Measurements from ENCODE around the gene CTNNAL1.
"Not testable (repeated sequence)": the region's sequence is repeated elsewhere in the genome, so short reads cannot be mapped to it uniquely, and the experiment has no call there.

The CTNNAL1 gene

DNA sequence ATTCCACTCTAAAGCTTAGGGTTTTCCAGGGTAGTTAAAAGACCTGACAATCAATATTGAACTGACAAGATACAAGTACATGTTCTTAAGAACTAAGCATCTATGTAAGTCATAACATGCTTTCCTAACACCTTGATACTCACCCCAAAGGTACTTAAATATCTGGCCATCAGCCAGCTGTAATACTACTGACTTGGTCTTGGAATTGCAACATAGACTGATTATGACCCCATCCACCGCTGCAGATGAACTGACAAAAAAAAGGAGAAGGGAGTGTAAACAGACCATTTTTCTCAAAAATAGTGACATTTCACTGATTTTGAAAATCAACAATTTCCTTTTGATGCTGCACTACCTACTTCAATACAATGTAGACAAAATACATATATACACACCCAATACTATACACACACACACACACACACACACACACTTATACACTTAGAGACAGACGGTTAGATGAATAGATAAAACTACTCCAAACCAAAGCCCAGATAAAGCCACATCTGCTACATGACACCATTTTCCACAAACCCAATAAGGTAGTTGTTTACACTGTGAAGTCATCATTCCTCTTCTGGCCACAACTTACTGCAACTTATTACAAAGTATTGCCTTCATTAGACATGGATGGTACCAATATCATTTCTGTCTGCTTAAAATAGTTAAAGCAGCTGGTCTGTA, 109.7 kb downstream of the CTNNAL1 start:
- Histone ChIP-seq H2BK120ac (ENCODE audit: low read depth, low read length) (no peak overlapping the region), H3K79me1 (ENCODE audit: low read depth, low read length) (peaks cover 2% of the 10 kb centered on the region), H3K4me1 (ENCODE audit: control insufficient read depth in 2 of 2, insufficient read depth in 1 of 2, low read depth in 1 of 2, low read length in 2 of 2) (no peaks in the 10 kb centered on the region), H3K23ac (ENCODE audit: low read depth, low read length, poor library complexity) (no peak overlapping the region), H2BK15ac (ENCODE audit: low read length) (no peak overlapping the region), H4K8ac (ENCODE audit: low read depth, low read length) (no peak overlapping the region), H3K27me3 (ENCODE audit: control insufficient read depth in 3 of 3, insufficient read depth in 3 of 3, low read depth in 1 of 3, low read length in 3 of 3) (no peaks in the 10 kb centered on the region), H3K9ac (ENCODE audit: low read depth, low read length, poor library complexity) (no peak overlapping the region), H3K27ac (replicated peaks; ENCODE audit: low read length) (no peak overlapping the region), H3K9me3 (replicated peaks in 1 of 2; ENCODE audit: control insufficient read depth in 2 of 2, insufficient read depth in 1 of 2, low read depth in 1 of 2, low read length in 2 of 2) (no peaks in the 10 kb centered on the region), H3K18ac (ENCODE audit: low read length) (no peak overlapping the region), H3K4me3 (ENCODE audit: low read length in 2 of 2) (no peak overlapping the region), H3K4ac (ENCODE audit: low read length) (no peak overlapping the region), H3K4me2 (ENCODE audit: insufficient read depth, low read length, poor library complexity, severe bottlenecking) (no peak overlapping the region), H2BK12ac (ENCODE audit: low read length) (no peak overlapping the region), H4K91ac (ENCODE audit: low read depth, low read length, poor library complexity) (no peak overlapping the region), H2BK5ac (ENCODE audit: low read length) (no peak overlapping the region), H3K14ac (ENCODE audit: low read length) (no peak overlapping the region), H2AK5ac (ENCODE audit: low read depth, low read length) (no peak overlapping the region), H3K36me3 (replicated peaks in 1 of 2; ENCODE audit: control insufficient read depth in 2 of 2, insufficient read depth in 2 of 2, low read length in 2 of 2) (peaks cover 27 to 95% of the 10 kb centered on the region in 2 donors), H2AFZ (ENCODE audit: low read length) (no peak overlapping the region)
- no CpG with 5 or more reads among the region's 2 CpGs for WGBS, 2 donors (ENCODE audit: extremely low coverage in 2 of 2, insufficient read length in 2 of 2, insufficient replicate concordance in 1 of 2)
- DNase-seq (ENCODE audit: low spot score) = no peak

DNA sequence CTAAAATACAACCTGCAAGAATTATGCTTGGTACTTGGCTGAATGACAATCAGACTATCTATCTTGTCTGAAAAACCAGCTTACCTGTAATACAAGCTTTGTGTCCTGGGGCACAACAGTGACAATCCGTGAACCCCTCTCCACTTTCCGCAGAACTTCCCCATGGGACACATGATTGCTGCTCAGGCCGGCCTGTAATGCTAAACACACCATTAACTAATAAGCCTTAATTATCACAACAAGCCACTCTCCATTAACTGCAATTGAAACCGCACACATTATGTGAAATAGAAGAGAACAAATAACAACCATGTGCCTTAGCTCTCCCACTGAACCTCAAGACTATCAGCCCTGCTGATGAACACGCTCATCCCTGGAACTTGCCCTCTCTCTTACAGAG, 113.1 kb downstream of the CTNNAL1 start:
- Histone ChIP-seq H2BK5ac (ENCODE audit: low read length) (no peak overlapping the region), H4K91ac (ENCODE audit: low read depth, low read length, poor library complexity) (no peak overlapping the region), H4K8ac (ENCODE audit: low read depth, low read length) (no peak overlapping the region), H3K4me2 (ENCODE audit: insufficient read depth, low read length, poor library complexity, severe bottlenecking) (no peak overlapping the region), H2BK15ac (ENCODE audit: low read length) (no peak overlapping the region), H3K4me3 (ENCODE audit: low read length in 2 of 2) (no peak overlapping the region), H3K23ac (ENCODE audit: low read depth, low read length, poor library complexity) (no peak overlapping the region), H2AK5ac (ENCODE audit: low read depth, low read length) (no peak overlapping the region), H3K4ac (ENCODE audit: low read length) (no peak overlapping the region), H3K14ac (ENCODE audit: low read length) (no peak overlapping the region), H2BK12ac (ENCODE audit: low read length) (no peak overlapping the region), H3K4me1 (ENCODE audit: control insufficient read depth in 2 of 2, insufficient read depth in 1 of 2, low read depth in 1 of 2, low read length in 2 of 2) (no peaks in the 10 kb centered on the region), H2AFZ (ENCODE audit: low read length) (no peak overlapping the region), H3K36me3 (replicated peaks in 1 of 2; ENCODE audit: control insufficient read depth in 2 of 2, insufficient read depth in 2 of 2, low read length in 2 of 2) (peaks cover 24 to 95% of the 10 kb centered on the region in 2 donors), H3K27ac (replicated peaks; ENCODE audit: low read length) (no peak overlapping the region), H3K27me3 (ENCODE audit: control insufficient read depth in 3 of 3, insufficient read depth in 3 of 3, low read depth in 1 of 3, low read length in 3 of 3) (no peaks in the 10 kb centered on the region), H2BK120ac (ENCODE audit: low read depth, low read length) (no peak overlapping the region), H3K9me3 (replicated peaks in 1 of 2; ENCODE audit: control insufficient read depth in 2 of 2, insufficient read depth in 1 of 2, low read depth in 1 of 2, low read length in 2 of 2) (no peaks in the 10 kb centered on the region), H3K79me1 (ENCODE audit: low read depth, low read length) (no peaks in the 10 kb centered on the region), H3K9ac (ENCODE audit: low read depth, low read length, poor library complexity) (no peak overlapping the region), H3K18ac (ENCODE audit: low read length) (no peak overlapping the region)
- no CpG with 5 or more reads among the region's 5 CpGs for WGBS, 2 donors (ENCODE audit: extremely low coverage in 2 of 2, insufficient read length in 2 of 2, insufficient replicate concordance in 1 of 2)
- DNase-seq (ENCODE audit: low spot score) = no peak

DNA sequence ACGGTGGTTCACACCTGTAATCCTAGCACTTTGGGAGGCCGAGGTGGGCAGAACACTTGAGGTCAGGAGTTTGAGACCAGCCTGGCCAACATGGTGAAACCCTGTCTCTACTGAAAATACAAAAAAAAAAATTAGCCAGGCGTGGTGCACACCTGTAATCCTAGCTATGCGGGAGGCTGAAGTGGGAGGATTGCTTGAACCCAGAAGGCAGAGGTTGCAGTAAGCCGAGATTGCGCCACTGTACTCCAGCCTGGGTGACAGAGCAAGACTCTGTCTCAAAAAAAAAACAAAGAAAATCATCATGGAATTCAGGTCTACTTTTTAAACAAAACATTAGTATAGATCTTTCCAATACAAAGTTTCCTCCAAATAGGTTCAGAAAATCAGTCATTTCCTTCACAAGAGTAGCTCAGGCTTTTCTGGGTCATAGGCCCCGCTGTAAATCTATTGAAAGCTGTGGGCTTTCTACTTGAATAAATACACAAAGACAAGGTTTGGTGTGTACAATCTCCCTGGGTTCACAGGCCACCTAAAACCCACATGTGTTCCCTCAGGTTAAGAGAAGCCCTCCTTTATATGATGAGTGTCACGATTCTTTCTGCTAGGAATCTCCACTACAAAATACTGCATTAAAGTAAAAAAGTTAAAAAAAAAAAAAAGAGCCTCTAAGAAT, 114.1 kb downstream of the CTNNAL1 start:
- no CpG with 5 or more reads among the region's 8 CpGs for WGBS, 2 donors (ENCODE audit: extremely low coverage in 2 of 2, insufficient read length in 2 of 2, insufficient replicate concordance in 1 of 2)
- not testable (repeated sequence) for H3K23ac ChIP-seq (ENCODE audit: low read depth, low read length, poor library complexity); H2AK5ac ChIP-seq (ENCODE audit: low read depth, low read length); H4K8ac ChIP-seq (ENCODE audit: low read depth, low read length); H2BK120ac ChIP-seq (ENCODE audit: low read depth, low read length); H3K27me3 ChIP-seq (ENCODE audit: control insufficient read depth in 3 of 3, insufficient read depth in 3 of 3, low read depth in 1 of 3, low read length in 3 of 3); H3K4me1 ChIP-seq (ENCODE audit: control insufficient read depth in 2 of 2, insufficient read depth in 1 of 2, low read depth in 1 of 2, low read length in 2 of 2); H3K4me3 ChIP-seq (ENCODE audit: low read length in 2 of 2); H2BK12ac ChIP-seq (ENCODE audit: low read length); H3K9ac ChIP-seq (ENCODE audit: low read depth, low read length, poor library complexity); H2AFZ ChIP-seq (ENCODE audit: low read length); H3K27ac ChIP-seq (replicated peaks; ENCODE audit: low read length); H3K14ac ChIP-seq (ENCODE audit: low read length); H3K18ac ChIP-seq (ENCODE audit: low read length); H2BK15ac ChIP-seq (ENCODE audit: low read length); H2BK5ac ChIP-seq (ENCODE audit: low read length); H4K91ac ChIP-seq (ENCODE audit: low read depth, low read length, poor library complexity); H3K4ac ChIP-seq (ENCODE audit: low read length); H3K4me2 ChIP-seq (ENCODE audit: insufficient read depth, low read length, poor library complexity, severe bottlenecking); DNase-seq (ENCODE audit: low spot score); H3K9me3 ChIP-seq (replicated peaks in 1 of 2; ENCODE audit: control insufficient read depth in 2 of 2, insufficient read depth in 1 of 2, low read depth in 1 of 2, low read length in 2 of 2); H3K79me1 ChIP-seq (ENCODE audit: low read depth, low read length)
- peaks cover 26 to 95% of the 10 kb centered on the region in 2 donors for H3K36me3 ChIP-seq (replicated peaks in 1 of 2; ENCODE audit: control insufficient read depth in 2 of 2, insufficient read depth in 2 of 2, low read length in 2 of 2)

DNA sequence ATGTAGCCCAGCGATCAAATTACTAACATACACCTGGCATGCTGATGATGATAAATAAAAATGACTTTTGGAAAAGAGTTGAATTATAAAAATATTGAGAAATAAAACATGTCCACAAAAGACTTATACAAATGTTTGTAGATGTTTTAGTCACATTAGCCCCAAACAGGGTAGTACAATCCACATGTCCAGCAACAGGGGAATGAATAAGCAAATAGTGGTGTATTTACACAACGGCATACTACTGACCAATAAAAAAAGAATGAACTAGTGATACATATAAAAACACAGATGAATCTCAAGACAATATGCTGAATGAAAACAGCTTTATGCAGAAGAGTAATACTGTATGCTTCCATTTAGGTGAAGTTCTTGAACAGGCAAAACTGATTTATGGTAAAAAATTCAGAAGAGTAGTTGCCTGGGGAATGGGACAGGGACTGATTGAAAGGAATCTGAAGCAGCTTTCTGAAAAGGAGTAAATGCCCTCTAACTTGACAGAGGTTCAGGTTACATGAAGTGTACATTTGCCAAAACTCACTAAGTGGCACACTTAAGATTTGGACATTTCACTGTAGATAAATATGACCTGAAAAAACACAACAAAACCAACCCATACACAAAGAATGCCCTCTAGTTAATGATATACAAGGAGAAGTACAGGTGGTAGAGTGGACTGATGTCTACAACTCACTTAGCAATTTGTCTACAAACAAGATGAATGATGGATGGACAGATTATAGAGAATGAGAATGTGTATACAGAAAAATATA, 115.8 kb downstream of the CTNNAL1 start:
- Histone ChIP-seq H2BK120ac (ENCODE audit: low read depth, low read length) (no peak overlapping the region), H3K36me3 (replicated peaks in 1 of 2; ENCODE audit: control insufficient read depth in 2 of 2, insufficient read depth in 2 of 2, low read length in 2 of 2) (peaks cover 27 to 95% of the 10 kb centered on the region in 2 donors)

More for the DNA sequence above, 115.8 kb downstream of the CTNNAL1 start:
- Histone ChIP-seq H2BK5ac (ENCODE audit: low read length) (no peak overlapping the region), H4K91ac (ENCODE audit: low read depth, low read length, poor library complexity) (no peak overlapping the region), H2BK15ac (ENCODE audit: low read length) (no peak overlapping the region), H3K4me2 (ENCODE audit: insufficient read depth, low read length, poor library complexity, severe bottlenecking) (no peak overlapping the region), H2AK5ac (ENCODE audit: low read depth, low read length) (no peak overlapping the region), H3K27me3 (ENCODE audit: control insufficient read depth in 3 of 3, insufficient read depth in 3 of 3, low read depth in 1 of 3, low read length in 3 of 3) (no peaks in the 10 kb centered on the region), H3K27ac (replicated peaks; ENCODE audit: low read length) (no peak overlapping the region), H3K4me1 (ENCODE audit: control insufficient read depth in 2 of 2, insufficient read depth in 1 of 2, low read depth in 1 of 2, low read length in 2 of 2) (no peaks in the 10 kb centered on the region), H3K14ac (ENCODE audit: low read length) (no peak overlapping the region), H3K9ac (ENCODE audit: low read depth, low read length, poor library complexity) (no peak overlapping the region), H3K79me1 (ENCODE audit: low read depth, low read length) (no peaks in the 10 kb centered on the region), H4K8ac (ENCODE audit: low read depth, low read length) (no peak overlapping the region), H3K4ac (ENCODE audit: low read length) (no peak overlapping the region), H2BK12ac (ENCODE audit: low read length) (no peak overlapping the region), H3K18ac (ENCODE audit: low read length) (no peak overlapping the region), H3K9me3 (replicated peaks in 1 of 2; ENCODE audit: control insufficient read depth in 2 of 2, insufficient read depth in 1 of 2, low read depth in 1 of 2, low read length in 2 of 2) (no peaks in the 10 kb centered on the region), H3K23ac (ENCODE audit: low read depth, low read length, poor library complexity) (no peak overlapping the region), H2AFZ (ENCODE audit: low read length) (no peak overlapping the region), H3K4me3 (ENCODE audit: low read length in 2 of 2) (no peak overlapping the region)
- DNase-seq (ENCODE audit: low spot score) = no peak
- no CpG with 5 or more reads among the region's 2 CpGs for WGBS, 2 donors (ENCODE audit: extremely low coverage in 2 of 2, insufficient read length in 2 of 2, insufficient replicate concordance in 1 of 2)

Measured in neuronal stem cell (in vitro differentiated cells).